Mucosa of rectum (tissue), 2 donors: ENCODE data around the gene TCEA2.
"Not testable (repeated sequence)": the region's sequence is repeated elsewhere in the genome, so short reads cannot be mapped to it uniquely, and the experiment has no call there.

Source experiments
- H3K27ac ChIP-seq, 2 donors: one replicate each; pipeline ENCODE4 v1.7.0; 2013; ENCODE audit warnings: inconsistent platforms in 2 of 2, low read depth in 2 of 2, low read length in 2 of 2
- H3K27me3 ChIP-seq, 2 donors: one replicate each; pipeline ENCODE4 v1.7.0; 2013; ENCODE audit warnings: low read length in 2 of 2; ENCODE audit not compliant: control insufficient read depth in 2 of 2, insufficient read depth in 2 of 2
- H3K36me3 ChIP-seq, 2 donors: one replicate each; pipeline ENCODE4 v1.7.0; 2013; ENCODE audit warnings: low read length in 2 of 2; ENCODE audit not compliant: control insufficient read depth in 2 of 2, insufficient read depth in 2 of 2
- H3K4me1 ChIP-seq, 2 donors: one replicate each; pipeline ENCODE4 v1.7.0; 2013; ENCODE audit warnings: low read length in 2 of 2, mild to moderate bottlenecking in 1 of 2; ENCODE audit not compliant: control insufficient read depth in 2 of 2, insufficient read depth in 2 of 2
- H3K4me3 ChIP-seq, 2 donors: one replicate each; pipeline ENCODE4 v1.7.0; 2013; ENCODE audit warnings: low read length in 2 of 2
- H3K9ac ChIP-seq, 2 donors: one replicate each; pipeline ENCODE4 v1.7.0; 2013; ENCODE audit warnings: low read length in 2 of 2, low read depth in 1 of 2, mild to moderate bottlenecking in 1 of 2
- H3K9me3 ChIP-seq, 2 donors: one replicate each; pipeline ENCODE4 v1.7.0; 2013; ENCODE audit warnings: low read length in 2 of 2; ENCODE audit not compliant: control insufficient read depth in 2 of 2
- donor health status: healthy.
- donor health status: Normal muscosa, but diverticular disease.

Gene TCEA2

GRCh38 chr20:64115171-64115911, 52.3 kb downstream of the TCEA2 start:
- no peaks in the 10 kb centered on the region for H3K9me3 ChIP-seq
- no peaks in the 10 kb centered on the region for H3K27me3 ChIP-seq
- H3K27ac ChIP-seq: no peak overlapping the region
- H3K4me3 ChIP-seq: no peak overlapping the region
- H3K4me1 ChIP-seq: peaks cover 0 to 1% of the 10 kb centered on the region in 2 donors
- H3K36me3 ChIP-seq: no peaks in the 10 kb centered on the region
- no peak overlapping the region for H3K9ac ChIP-seq

GRCh38 chr20:64116016-64116415, 53.0 kb downstream of the TCEA2 start:
- Histone ChIP-seq H3K4me3 (no peak overlapping the region), H3K9me3 (no peaks in the 10 kb centered on the region), H3K27me3 (peaks cover under 1 to 3% of the 10 kb centered on the region in 2 donors), H3K36me3 (no peaks in the 10 kb centered on the region), H3K27ac (no peak overlapping the region), H3K4me1 (peaks cover 0 to 2% of the 10 kb centered on the region in 2 donors), H3K9ac (no peak overlapping the region)

GRCh38 chr20:64116541-64117431, 53.8 kb downstream of the TCEA2 start:
- Histone ChIP-seq H3K4me1 (peaks cover 0 to 2% of the 10 kb centered on the region in 2 donors), H3K27ac (no peak overlapping the region), H3K9me3 (no peaks in the 10 kb centered on the region), H3K9ac (no peak overlapping the region), H3K27me3 (peaks cover 2 to 10% of the 10 kb centered on the region in 2 donors), H3K36me3 (no peaks in the 10 kb centered on the region), H3K4me3 (no peak overlapping the region)

- not testable (repeated sequence) for H3K36me3 ChIP-seq, H3K27ac ChIP-seq, H3K4me1 ChIP-seq, H3K9me3 ChIP-seq, H3K4me3 ChIP-seq, H3K9ac ChIP-seq
- peaks cover 2 to 10% of the 10 kb centered on the region in 2 donors for H3K27me3 ChIP-seq
Observed at GRCh38 chr20:64117432-64117777, 54.4 kb downstream of the TCEA2 start.

- no peaks in the 10 kb centered on the region for H3K36me3 ChIP-seq
- no peak overlapping the region for H3K27ac ChIP-seq
- no peak overlapping the region for H3K4me3 ChIP-seq
- no peaks in the 10 kb centered on the region for H3K9me3 ChIP-seq
- H3K9ac ChIP-seq: no peak overlapping the region
- peaks cover 0 to 2% of the 10 kb centered on the region in 2 donors for H3K4me1 ChIP-seq
- H3K27me3 ChIP-seq: peaks cover 2 to 10% of the 10 kb centered on the region in 2 donors
Observed at GRCh38 chr20:64119301-64119680, 56.3 kb downstream of the TCEA2 start.

GRCh38 chr20:64119681-64120341, 56.8 kb downstream of the TCEA2 start:
- peaks cover 0 to 2% of the 10 kb centered on the region in 2 donors for H3K4me1 ChIP-seq
- H3K27me3 ChIP-seq: peaks cover 2 to 10% of the 10 kb centered on the region in 2 donors
- H3K27ac ChIP-seq: no peak overlapping the region
- H3K9ac ChIP-seq: no peak overlapping the region
- H3K4me3 ChIP-seq: no peak overlapping the region
- H3K9me3 ChIP-seq: no peaks in the 10 kb centered on the region
- H3K36me3 ChIP-seq: no peaks in the 10 kb centered on the region

GRCh38 chr20:64121586-64121985, 58.6 kb downstream of the TCEA2 start:
- Histone ChIP-seq H3K9me3 (no peaks in the 10 kb centered on the region), H3K36me3 (no peaks in the 10 kb centered on the region), H3K9ac (no peak overlapping the region), H3K27ac (no peak overlapping the region), H3K4me3 (no peak overlapping the region), H3K4me1 (peaks cover 0 to 2% of the 10 kb centered on the region in 2 donors), H3K27me3 (peaks cover 2 to 10% of the 10 kb centered on the region in 2 donors)
